ENCODE data around the gene LRRC75A.

DNA sequence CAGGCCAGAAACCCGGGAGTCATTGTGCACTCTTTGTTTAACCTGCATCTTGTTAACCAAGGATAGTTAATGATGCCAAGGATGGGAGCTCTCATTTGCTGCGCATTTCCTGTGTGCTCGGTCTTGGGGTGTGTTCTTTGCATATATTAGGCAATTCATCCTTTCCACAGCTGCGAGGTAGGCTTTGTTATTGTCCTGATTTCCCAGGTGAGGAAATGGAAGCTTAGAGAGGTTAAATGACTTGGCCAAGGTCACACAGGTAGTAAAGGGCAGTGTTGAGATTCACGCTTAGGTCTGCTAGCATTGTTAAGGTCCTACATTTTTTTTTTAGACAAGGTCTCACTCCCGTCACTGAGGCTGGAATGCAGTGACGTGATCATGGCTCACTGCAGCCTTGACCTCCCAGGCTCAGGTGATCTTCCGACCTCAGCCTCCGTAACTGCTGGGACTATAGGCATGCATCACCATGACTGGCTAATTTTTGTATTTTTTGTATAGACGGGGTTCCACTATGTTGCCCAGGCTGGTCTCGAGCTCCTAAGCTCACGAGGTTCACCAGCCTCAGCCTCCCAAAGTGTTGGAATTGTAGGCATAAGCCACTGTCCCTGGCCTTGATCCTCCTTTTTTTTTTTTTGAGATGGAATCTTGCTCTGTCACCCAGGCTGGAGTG lies 5.0 kb upstream of the LRRC75A start:
- TF ChIP-seq, protein P1, sequence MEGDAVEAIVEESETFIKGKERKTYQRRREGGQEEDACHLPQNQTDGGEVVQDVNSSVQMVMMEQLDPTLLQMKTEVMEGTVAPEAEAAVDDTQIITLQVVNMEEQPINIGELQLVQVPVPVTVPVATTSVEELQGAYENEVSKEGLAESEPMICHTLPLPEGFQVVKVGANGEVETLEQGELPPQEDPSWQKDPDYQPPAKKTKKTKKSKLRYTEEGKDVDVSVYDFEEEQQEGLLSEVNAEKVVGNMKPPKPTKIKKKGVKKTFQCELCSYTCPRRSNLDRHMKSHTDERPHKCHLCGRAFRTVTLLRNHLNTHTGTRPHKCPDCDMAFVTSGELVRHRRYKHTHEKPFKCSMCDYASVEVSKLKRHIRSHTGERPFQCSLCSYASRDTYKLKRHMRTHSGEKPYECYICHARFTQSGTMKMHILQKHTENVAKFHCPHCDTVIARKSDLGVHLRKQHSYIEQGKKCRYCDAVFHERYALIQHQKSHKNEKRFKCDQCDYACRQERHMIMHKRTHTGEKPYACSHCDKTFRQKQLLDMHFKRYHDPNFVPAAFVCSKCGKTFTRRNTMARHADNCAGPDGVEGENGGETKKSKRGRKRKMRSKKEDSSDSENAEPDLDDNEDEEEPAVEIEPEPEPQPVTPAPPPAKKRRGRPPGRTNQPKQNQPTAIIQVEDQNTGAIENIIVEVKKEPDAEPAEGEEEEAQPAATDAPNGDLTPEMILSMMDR (IDR thresholded peaks at IDR 0.05; ENCODE audit: low read depth, low read length): no peak
- TF ChIP-seq POLR2A (IDR thresholded peaks at IDR 0.05; ENCODE audit: extremely low read depth, insufficient read length): no peak
